Naive thymus-derived CD8-positive, alpha-beta T cell (primary cell): ENCODE results near the gene CMIP. TPM values are rescaled to one million over a fixed set of nuclear protein-coding genes. Genes with fewer than 3 reads are reported as not detected.

Source experiments
- microRNA-seq: library from miRNA; unstranded; fragments of <30 nt; microRNA quantifications from one replicate; pipeline ENCODE4 v1.2.0, GENCODE V29; 2022; ENCODE audit warnings: borderline microRNAs expressed
- polyA plus RNA-seq, 3 donors: library from polyadenylated mRNA; unstranded; fragments of 300-500 nt; fragmentation: Illumina TruSeq; gene quantifications; one replicate each; pipeline ENCODE4 v1.2.3, GENCODE V29; 2021
- total RNA-seq, 8 experiments: library from RNA in 2 of 8; stranded (reverse) in 2 of 8; gene quantifications; one replicate each; pipeline ENCODE4 v1.2.3 and lab custom pipeline; 2021 to 2026

Gene CMIP
- total and polyA plus RNA-seq, 5 experiments from 2014 or later = 0.31 to 41.5 (median 1.3) TPM

Small RNA genes within 50 kb of the gene (microRNA-seq; reads per million reads assigned to microRNA genes)
- gene MIR6504 (not detected), gene MIR7854 (1.0 reads per million)

Other genes with a start within 250 kb of the CMIP start
- not detected for gene BCO1, start 206.1 kb upstream of the CMIP start, total RNA-seq
- gene BCO1, start 206.1 kb upstream of the CMIP start, polyA plus RNA-seq = not detected
- 10 to 100 TPM; 11.3 to 12.0 TPM for gene GAN, start 129.8 kb upstream of the CMIP start, total RNA-seq
- gene GAN, start 129.8 kb upstream of the CMIP start, polyA plus RNA-seq = 1 to 10 TPM; 2.1 to 2.5 (median 2.2) TPM